Bronchial epithelial cell (primary cell): ENCODE results near the gene ANO10. TPM values are rescaled to one million over a fixed set of nuclear protein-coding genes. Genes with fewer than 3 reads are reported as not detected.

Experiments used
- DNase-seq: peaks from one replicate; pipeline ENCODE4 v3.0.0-alpha.2; 2010; ENCODE audit warnings: low read depth
- FAIRE-seq: peaks from 2 replicates; lab custom pipeline; 2011; peaks lifted over from hg19 to GRCh38; lab: Jason Lieb, UNC
- H3K27me3 ChIP-seq: 2 replicates; pipeline ENCODE4 v1.5.1; 2011; ENCODE audit warnings: low read length; ENCODE audit not compliant: control insufficient read depth, insufficient read depth
- H3K36me3 ChIP-seq: 2 replicates; pipeline ENCODE4 v1.5.1; 2011; ENCODE audit warnings: low read length; ENCODE audit not compliant: control insufficient read depth, insufficient read depth
- H3K4me3 ChIP-seq: 2 replicates; pipeline ENCODE4 v1.5.1; 2011; ENCODE audit warnings: mild to moderate bottlenecking, low read depth, low read length, control low read depth
- total RNA-seq: library from RNA; depleted of rRNA; stranded (reverse); fragments of >200 nt; gene quantifications from 2 replicates; pipeline ENCODE4 v1.2.1, GENCODE V29; 2014
- TF ChIP-seq, protein P1 (sequence below): IDR thresholded peaks from 2 replicates; pipeline ENCODE4 v1.5.1; 2011; ENCODE audit warnings: mild to moderate bottlenecking, moderate library complexity, low read length, control low read depth, inconsistent platforms; ENCODE audit not compliant: insufficient read depth, severe bottlenecking

Gene ANO10
- total RNA-seq, 1 donor from 2014 or later, result 25.8 TPM

DNA sequence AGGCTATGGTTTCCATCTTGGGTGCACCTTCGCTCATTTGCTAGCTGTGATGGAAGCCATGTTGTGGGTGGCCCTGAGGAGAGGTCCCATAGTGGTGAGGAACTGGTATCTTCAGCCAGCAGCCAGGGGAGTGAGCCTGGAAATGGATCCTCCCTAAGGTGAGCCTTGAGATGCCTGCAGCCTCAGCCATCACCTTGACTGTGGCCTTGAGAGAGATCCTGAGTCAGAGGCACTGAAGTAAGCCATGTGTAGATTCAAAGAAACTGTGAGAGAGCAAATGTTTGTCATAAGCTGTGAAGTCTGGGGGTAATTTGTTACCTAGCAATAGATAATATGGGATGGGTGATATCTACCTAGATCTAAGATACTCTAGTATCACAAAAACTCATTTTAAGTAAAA lies 230.2 kb downstream of the ANO10 start:
- TF ChIP-seq, protein P1, sequence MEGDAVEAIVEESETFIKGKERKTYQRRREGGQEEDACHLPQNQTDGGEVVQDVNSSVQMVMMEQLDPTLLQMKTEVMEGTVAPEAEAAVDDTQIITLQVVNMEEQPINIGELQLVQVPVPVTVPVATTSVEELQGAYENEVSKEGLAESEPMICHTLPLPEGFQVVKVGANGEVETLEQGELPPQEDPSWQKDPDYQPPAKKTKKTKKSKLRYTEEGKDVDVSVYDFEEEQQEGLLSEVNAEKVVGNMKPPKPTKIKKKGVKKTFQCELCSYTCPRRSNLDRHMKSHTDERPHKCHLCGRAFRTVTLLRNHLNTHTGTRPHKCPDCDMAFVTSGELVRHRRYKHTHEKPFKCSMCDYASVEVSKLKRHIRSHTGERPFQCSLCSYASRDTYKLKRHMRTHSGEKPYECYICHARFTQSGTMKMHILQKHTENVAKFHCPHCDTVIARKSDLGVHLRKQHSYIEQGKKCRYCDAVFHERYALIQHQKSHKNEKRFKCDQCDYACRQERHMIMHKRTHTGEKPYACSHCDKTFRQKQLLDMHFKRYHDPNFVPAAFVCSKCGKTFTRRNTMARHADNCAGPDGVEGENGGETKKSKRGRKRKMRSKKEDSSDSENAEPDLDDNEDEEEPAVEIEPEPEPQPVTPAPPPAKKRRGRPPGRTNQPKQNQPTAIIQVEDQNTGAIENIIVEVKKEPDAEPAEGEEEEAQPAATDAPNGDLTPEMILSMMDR, result no peak
- no peaks in the 10 kb centered on the region for H3K36me3 ChIP-seq
- FAIRE-seq, result no peak

DNA sequence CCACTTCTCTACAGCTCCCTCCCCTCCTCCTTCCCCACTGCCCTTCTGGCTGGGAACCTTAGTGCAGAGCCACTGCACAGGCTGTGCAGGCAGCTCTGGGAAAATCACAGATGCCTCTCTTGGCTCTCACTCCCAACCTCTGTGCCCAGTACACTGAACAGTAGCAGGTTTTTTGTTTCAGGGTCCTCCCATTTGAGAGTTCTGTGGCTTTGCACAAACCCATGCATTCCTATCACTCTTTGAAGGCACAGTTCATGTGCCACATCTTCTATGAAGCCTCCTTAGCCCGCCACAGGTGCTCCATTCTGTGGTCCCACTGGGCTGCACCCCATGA lies 231.6 kb downstream of the ANO10 start:
- no peak overlapping the region for H3K4me3 ChIP-seq
- H3K27me3 ChIP-seq, result no peaks in the 10 kb centered on the region
- no peaks in the 10 kb centered on the region for H3K36me3 ChIP-seq
- TF ChIP-seq, protein P1, result no peak
- no peak for DNase-seq
- no peak for FAIRE-seq

More for the DNA sequence above, 230.2 kb downstream of the ANO10 start:
- Histone ChIP-seq H3K4me3 (no peak overlapping the region), H3K27me3 (no peaks in the 10 kb centered on the region)
- no peak for DNase-seq

- no peaks in the 10 kb centered on the region for H3K27me3 ChIP-seq
- peak; percentile 88 for FAIRE-seq
Measured at GRCh38 chr3:43389388-43390254, 232.2 kb downstream of the ANO10 start.

DNA sequence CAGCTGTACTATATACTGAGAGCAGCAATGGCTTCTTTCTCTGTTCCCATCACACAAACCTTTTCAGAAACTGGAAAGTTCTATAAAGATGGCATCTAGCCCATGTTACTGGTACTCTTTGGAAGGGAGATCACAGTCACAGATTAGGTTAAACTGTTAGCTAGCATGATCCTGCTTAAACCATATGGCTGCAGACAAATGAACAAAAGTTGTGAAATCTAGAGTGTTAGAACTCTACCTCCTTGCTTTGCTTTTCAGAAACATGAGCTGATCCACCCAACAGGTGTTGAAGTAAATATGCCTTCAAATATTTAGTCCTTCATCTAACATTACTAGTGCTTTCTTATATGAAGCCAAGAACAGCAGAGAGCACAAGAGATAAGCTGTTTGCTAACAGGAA lies 232.9 kb downstream of the ANO10 start:
- no peak for FAIRE-seq
- Histone ChIP-seq H3K36me3 (no peaks in the 10 kb centered on the region), H3K4me3 (no peak overlapping the region), H3K27me3 (no peaks in the 10 kb centered on the region)
- DNase-seq, result no peak
- TF ChIP-seq, protein P1, result no peak

More at GRCh38 chr3:43389388-43390254, 232.2 kb downstream of the ANO10 start:
- TF ChIP-seq, protein P1, result no peak
- Histone ChIP-seq H3K4me3 (no peak overlapping the region), H3K36me3 (no peaks in the 10 kb centered on the region)
- DNase-seq, result peak; percentile 96

- no peaks in the 10 kb centered on the region for H3K27me3 ChIP-seq
- TF ChIP-seq, protein P1, result no peak
- DNase-seq (no peak), FAIRE-seq (no peak)
- H3K4me3 ChIP-seq, result no peak overlapping the region
- no peaks in the 10 kb centered on the region for H3K36me3 ChIP-seq
Measured at GRCh38 chr3:43388175-43388574, 233.6 kb downstream of the ANO10 start.
